PFSK-1 (cell line): ENCODE measurements around the gene FBXW11.

Source experiments
- FOXP2 ChIP-seq: optimal IDR thresholded peaks from 2 replicates; pipeline ENCODE3; 2011; ENCODE audit warnings: borderline replicate concordance, control low read depth, inconsistent platforms; ENCODE audit not compliant: insufficient read depth; ENCODE audit errors: extremely low read length, extremely low read depth
- POLR2AphosphoS5 ChIP-seq: IDR thresholded peaks from 2 replicates; pipeline ENCODE4 v1.6.1; 2012; ENCODE audit warnings: low read depth, mild to moderate bottlenecking, control low read depth, low read length, moderate library complexity
- REST ChIP-seq, 2 experiments: IDR thresholded peaks; 2 replicates each; pipeline versions ENCODE4 v1.6.1 to v1.8.0; 2011 to 2012; ENCODE audit warnings: low read depth in 2 of 2, low read length in 2 of 2, control low read depth in 1 of 2, inconsistent platforms in 1 of 2, mild to moderate bottlenecking in 1 of 2, moderate library complexity in 1 of 2; ENCODE audit not compliant: insufficient read depth in 1 of 2
- SIN3A ChIP-seq: IDR thresholded peaks from 2 replicates; pipeline ENCODE4 v1.6.1; 2012; ENCODE audit warnings: mild to moderate bottlenecking, low read length, moderate library complexity, borderline replicate concordance; ENCODE audit not compliant: insufficient read depth
- TAF1 ChIP-seq: IDR thresholded peaks from 2 replicates; pipeline ENCODE4 v1.6.1; 2012; ENCODE audit warnings: low read length, control low read depth, borderline replicate concordance; ENCODE audit not compliant: insufficient read depth

Gene FBXW11

DNA sequence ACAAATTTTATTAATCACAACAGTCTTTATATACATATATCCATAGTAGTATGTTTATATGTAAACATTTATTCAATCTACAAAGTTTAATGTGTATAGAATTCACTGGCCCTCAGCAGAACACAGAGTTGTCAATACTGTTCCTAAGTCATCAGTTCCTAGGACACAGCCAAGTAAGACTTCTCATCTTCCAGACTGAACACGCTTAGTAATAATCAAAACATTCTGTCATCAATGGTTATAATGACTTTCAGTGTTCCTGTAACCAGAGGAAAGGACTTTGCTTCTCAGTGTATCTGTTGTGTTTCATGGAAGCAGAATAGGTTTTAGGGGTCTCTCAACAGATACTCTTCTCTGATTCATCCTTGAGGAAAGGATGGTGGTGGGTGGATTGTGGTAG lies 138.7 kb downstream of the FBXW11 start:
- no peak for TF ChIP-seq SIN3A
- no peak for TF ChIP-seq FOXP2
- no peak for TF ChIP-seq REST (IDR thresholded peaks at IDR 0.05; ENCODE audit: insufficient read depth in 1 of 2, low read depth in 2 of 2, low read length in 2 of 2)
- no peak for TF ChIP-seq POLR2AphosphoS5
- TF ChIP-seq TAF1, result no peak

- TF ChIP-seq REST (IDR thresholded peaks at IDR 0.05; ENCODE audit: insufficient read depth in 1 of 2, low read depth in 2 of 2, low read length in 2 of 2) (no peak), SIN3A (no peak), POLR2AphosphoS5 (no peak), FOXP2 (no peak), TAF1 (no peak)
These were observed 141.0 kb downstream of the FBXW11 start for GRCh38 chr5:171865471-171865870.

- no peak for TF ChIP-seq TAF1
- no peak for TF ChIP-seq SIN3A
- no peak for TF ChIP-seq POLR2AphosphoS5
- TF ChIP-seq FOXP2, result no peak
- no peak for TF ChIP-seq REST (IDR thresholded peaks at IDR 0.05; ENCODE audit: insufficient read depth in 1 of 2, low read depth in 2 of 2, low read length in 2 of 2)
These were observed 142.5 kb downstream of the FBXW11 start for GRCh38 chr5:171863935-171864334.

GRCh38 chr5:171862624-171863023 lies 143.8 kb downstream of the FBXW11 start:
- TF ChIP-seq TAF1 (no peak), SIN3A (no peak), POLR2AphosphoS5 (no peak), REST (IDR thresholded peaks at IDR 0.05; ENCODE audit: insufficient read depth in 1 of 2, low read depth in 2 of 2, low read length in 2 of 2) (no peak), FOXP2 (no peak)

GRCh38 chr5:171861381-171861780 lies 145.1 kb downstream of the FBXW11 start:
- no peak for TF ChIP-seq TAF1
- TF ChIP-seq REST (IDR thresholded peaks at IDR 0.05; ENCODE audit: insufficient read depth in 1 of 2, low read depth in 2 of 2, low read length in 2 of 2), result no peak
- TF ChIP-seq FOXP2, result no peak
- TF ChIP-seq POLR2AphosphoS5, result no peak
- TF ChIP-seq SIN3A, result no peak
